ENCODE results near the gene CRYBG3. TPM values are rescaled to one million over a fixed set of nuclear protein-coding genes. Genes with fewer than 3 reads are reported as not detected.

The CRYBG3 gene
- total and polyA plus RNA-seq, 2 experiments from 2014 or later: 4.3 to 16.9 TPM

- H3F3A ChIP-seq (ENCODE audit: insufficient read depth): no peaks in the 10 kb centered on the region; the same call in 1 of the 2 replicates
- TF ChIP-seq EZH2phosphoT487 (IDR thresholded peaks at IDR 0.05; ENCODE audit: insufficient read depth, low read depth) (no peak), EZH2 (IDR thresholded peaks at IDR 0.05; ENCODE audit: insufficient read depth, poor library complexity, severe bottlenecking) (no peak)
- H3K4me1 ChIP-seq (ENCODE audit: insufficient read depth): no peaks in the 10 kb centered on the region
- in situ Hi-C loops (cut with MboI): no loop called here
- H3K79me2 ChIP-seq (ENCODE audit: insufficient read depth): peaks cover 97% of the 10 kb centered on the region
- no peak overlapping the region for H2AFZ ChIP-seq
- H3K27me3 ChIP-seq (replicated peaks; ENCODE audit: insufficient read depth): no peaks in the 10 kb centered on the region
- WGBS, 2 experiments (ENCODE audit: low coverage in 1 of 2, low lambda C conversion rate in 2 of 2, missing lambda C conversion rate in 2 of 2): 69 to 75% methylated on average over 6 of the region's 6 CpGs
- no peak overlapping the region for H3K9ac ChIP-seq
- no peak overlapping the region for H3K4me2 ChIP-seq (ENCODE audit: unreplicated experiment)
- no peak for DNase-seq
- no peak overlapping the region for H3K27ac ChIP-seq
- 0 out of 2 replicates have a peak, but pooled peaks cover 4% of the 10 kb centered on the region for H4K20me1 ChIP-seq (ENCODE audit: insufficient read depth)
- H3K4me3 ChIP-seq: no peak overlapping the region
- 0 out of 2 replicates have a peak, but pooled peaks cover 3% of the 10 kb centered on the region for H3K36me3 ChIP-seq (ENCODE audit: low read depth)
- peaks cover 5% of the 10 kb centered on the region for H3K9me3 ChIP-seq (ENCODE audit: low read depth)
- H3K9me2 ChIP-seq (ENCODE audit: insufficient read depth): no peaks in the 10 kb centered on the region
Measured at GRCh38 chr3:97857401-97857800, 35.6 kb downstream of the CRYBG3 start.

GRCh38 chr3:97860364-97860763, 38.6 kb downstream of the CRYBG3 start:
- Histone ChIP-seq H3K27ac (no peak overlapping the region), H2AFZ (no peak overlapping the region), H3K9ac (no peak overlapping the region), H3K4me2 (ENCODE audit: unreplicated experiment) (no peak overlapping the region), H3K4me3 (no peak overlapping the region), H3F3A (ENCODE audit: insufficient read depth) (peaks cover 8% of the 10 kb centered on the region), H3K9me3 (ENCODE audit: low read depth) (no peaks in the 10 kb centered on the region), H3K79me2 (ENCODE audit: insufficient read depth) (peaks cover 88% of the 10 kb centered on the region), H3K9me2 (ENCODE audit: insufficient read depth) (no peaks in the 10 kb centered on the region), H3K4me1 (ENCODE audit: insufficient read depth) (peaks cover 11% of the 10 kb centered on the region), H3K27me3 (replicated peaks; ENCODE audit: insufficient read depth) (no peaks in the 10 kb centered on the region), H3K36me3 (ENCODE audit: low read depth) (peaks cover 8% of the 10 kb centered on the region; the same call in 1 of the 2 replicates), H4K20me1 (ENCODE audit: insufficient read depth) (no peaks in the 10 kb centered on the region)
- in situ Hi-C loops (cut with MboI): no loop called here
- no peak for DNase-seq
- TF ChIP-seq EZH2 (IDR thresholded peaks at IDR 0.05; ENCODE audit: insufficient read depth, poor library complexity, severe bottlenecking) (no peak), EZH2phosphoT487 (IDR thresholded peaks at IDR 0.05; ENCODE audit: insufficient read depth, low read depth) (no peak)
- WGBS, 2 experiments (ENCODE audit: low coverage in 1 of 2, low lambda C conversion rate in 2 of 2, missing lambda C conversion rate in 2 of 2): 97% methylated on average over 2 of the region's 2 CpGs

GRCh38 chr3:97862582-97862981, 40.8 kb downstream of the CRYBG3 start:
- TF ChIP-seq EZH2 (IDR thresholded peaks at IDR 0.05; ENCODE audit: insufficient read depth, poor library complexity, severe bottlenecking) (no peak), EZH2phosphoT487 (IDR thresholded peaks at IDR 0.05; ENCODE audit: insufficient read depth, low read depth) (no peak)
- no peaks in the 10 kb centered on the region for H3K27me3 ChIP-seq (replicated peaks; ENCODE audit: insufficient read depth)
- H2AFZ ChIP-seq: no peak overlapping the region
- H4K20me1 ChIP-seq (ENCODE audit: insufficient read depth): no peaks in the 10 kb centered on the region
- H3K79me2 ChIP-seq (ENCODE audit: insufficient read depth): peaks cover 82% of the 10 kb centered on the region
- H3K4me3 ChIP-seq: no peak overlapping the region
- in situ Hi-C loops (cut with MboI): no loop called here
- DNase-seq: no peak
- H3K9ac ChIP-seq: no peak overlapping the region
- WGBS, 2 experiments (ENCODE audit: low coverage in 1 of 2, low lambda C conversion rate in 2 of 2, missing lambda C conversion rate in 2 of 2): 88 to 97% methylated on average over 1 of the region's 1 CpG
- H3K4me2 ChIP-seq (ENCODE audit: unreplicated experiment): peak overlapping the region; percentile 34
- peaks cover 11% of the 10 kb centered on the region for H3K4me1 ChIP-seq (ENCODE audit: insufficient read depth)
- peak overlapping the region; percentile 42; the same call in 1 of the 2 replicates for H3K27ac ChIP-seq
- peaks cover 8% of the 10 kb centered on the region for H3F3A ChIP-seq (ENCODE audit: insufficient read depth)
- H3K9me3 ChIP-seq (ENCODE audit: low read depth): no peaks in the 10 kb centered on the region
- H3K36me3 ChIP-seq (ENCODE audit: low read depth): peaks cover 8% of the 10 kb centered on the region; the same call in 1 of the 2 replicates
- no peaks in the 10 kb centered on the region for H3K9me2 ChIP-seq (ENCODE audit: insufficient read depth)

- TF ChIP-seq EZH2phosphoT487 (IDR thresholded peaks at IDR 0.05; ENCODE audit: insufficient read depth, low read depth) (no peak), EZH2 (IDR thresholded peaks at IDR 0.05; ENCODE audit: insufficient read depth, poor library complexity, severe bottlenecking) (no peak)
- peaks cover 8% of the 10 kb centered on the region; the same call in 1 of the 2 replicates for H3K36me3 ChIP-seq (ENCODE audit: low read depth)
- peaks cover 11% of the 10 kb centered on the region for H3K4me1 ChIP-seq (ENCODE audit: insufficient read depth)
- peak; percentile 72 for DNase-seq
- no peaks in the 10 kb centered on the region for H3K9me2 ChIP-seq (ENCODE audit: insufficient read depth)
- peaks cover 78% of the 10 kb centered on the region for H3K79me2 ChIP-seq (ENCODE audit: insufficient read depth)
- no peak overlapping the region for H3K4me3 ChIP-seq
- peak overlapping the region; percentile 42 for H3K27ac ChIP-seq
- H2AFZ ChIP-seq: no peak overlapping the region
- no peaks in the 10 kb centered on the region for H3K9me3 ChIP-seq (ENCODE audit: low read depth)
- in situ Hi-C loops (cut with MboI): no loop called here
- H3K9ac ChIP-seq: no peak overlapping the region
- H3F3A ChIP-seq (ENCODE audit: insufficient read depth): peaks cover 8% of the 10 kb centered on the region
- 22 to 29% methylated on average over 1 of the region's 1 CpG for WGBS, 2 experiments (ENCODE audit: low coverage in 1 of 2, low lambda C conversion rate in 2 of 2, missing lambda C conversion rate in 2 of 2)
- no peaks in the 10 kb centered on the region for H3K27me3 ChIP-seq (replicated peaks; ENCODE audit: insufficient read depth)
- no peaks in the 10 kb centered on the region for H4K20me1 ChIP-seq (ENCODE audit: insufficient read depth)
- H3K4me2 ChIP-seq (ENCODE audit: unreplicated experiment): peak overlapping the region; percentile 34
Measured at GRCh38 chr3:97863031-97863430, 41.2 kb downstream of the CRYBG3 start.
